ENCODE results near the gene GSE1. TPM values are rescaled to one million over a fixed set of nuclear protein-coding genes. Genes with fewer than 3 reads are reported as not detected.

The GSE1 gene
- total and polyA plus RNA-seq, 9 of the 15 experiments (the other 6 are each of a cell fraction or from before 2014, with no cell fraction given) = 12.2 to 244 (median 57.9) TPM

- TF ChIP-seq MGA (IDR thresholded peaks at IDR 0.05) = no peak
- TF ChIP-seq KDM4B (IDR thresholded peaks at IDR 0.05; ENCODE audit: borderline replicate concordance in 2 of 2, low read depth in 1 of 2) = peak in 1 of 2 experiments; percentile 79; a peak in 1 of 4 replicates
- peak; percentile 63 for TF ChIP-seq ZBTB7A (IDR thresholded peaks at IDR 0.05; ENCODE audit: borderline replicate concordance, control insufficient read depth, low read depth, low read length)
- TF ChIP-seq SMAD2 (IDR thresholded peaks at IDR 0.05; ENCODE audit: low read depth, low read length) = no peak
- TF ChIP-seq NFXL1 (CRISPR knock-in tag; IDR thresholded peaks at IDR 0.05) = peak; percentile 75
- TF ChIP-seq RUNX1 (IDR thresholded peaks at IDR 0.05; ENCODE audit: low read depth) = no peak
- TF ChIP-seq HIVEP1 (CRISPR knock-in tag; IDR thresholded peaks at IDR 0.05) = no peak
- no peak for TF ChIP-seq ZC3H11A (IDR thresholded peaks at IDR 0.05; ENCODE audit: low read depth, low read length)
- TF ChIP-seq, protein P1, sequence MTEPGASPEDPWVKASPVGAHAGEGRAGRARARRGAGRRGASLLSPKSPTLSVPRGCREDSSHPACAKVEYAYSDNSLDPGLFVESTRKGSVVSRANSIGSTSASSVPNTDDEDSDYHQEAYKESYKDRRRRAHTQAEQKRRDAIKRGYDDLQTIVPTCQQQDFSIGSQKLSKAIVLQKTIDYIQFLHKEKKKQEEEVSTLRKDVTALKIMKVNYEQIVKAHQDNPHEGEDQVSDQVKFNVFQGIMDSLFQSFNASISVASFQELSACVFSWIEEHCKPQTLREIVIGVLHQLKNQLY (CRISPR knock-in tag; conservative IDR thresholded peaks at IDR 0.05) = 0 out of 4 replicates have a peak, but pooled peaks of 1 of the 2 experiments have one; percentile 12
- no peak for TF ChIP-seq ESRRB (CRISPR knock-in tag; IDR thresholded peaks at IDR 0.05; ENCODE audit: borderline replicate concordance)
- TF ChIP-seq SMAD3 (CRISPR knock-in tag; conservative IDR thresholded peaks at IDR 0.05) = peak; percentile 16; the same call in 1 of the 2 replicates
- no peak for TF ChIP-seq ZNF384 (IDR thresholded peaks at IDR 0.05; ENCODE audit: low read depth, low read length)
- TF ChIP-seq LCOR (CRISPR knock-in tag; IDR thresholded peaks at IDR 0.05) = peak; percentile 88
- no peak for TF ChIP-seq NCOR1 (IDR thresholded peaks at IDR 0.05)
- no peak for TF ChIP-seq ZNF695 (CRISPR knock-in tag; IDR thresholded peaks at IDR 0.05)
- no peak for TF ChIP-seq ARID2 (IDR thresholded peaks at IDR 0.05)
- peak; percentile 97 for TF ChIP-seq SMARCA5 (IDR thresholded peaks at IDR 0.05)
These were observed 42.2 kb upstream of the GSE1 start (continued) for GRCh38 chr16:85570735-85571562.
